Chondrocyte (in vitro differentiated cells): ENCODE measurements around the gene VPS8. TPM values are rescaled to one million over a fixed set of nuclear protein-coding genes. Genes with fewer than 3 reads are reported as not detected.

Experiments used
- DNase-seq: peaks from one replicate; pipeline ENCODE4 v3.0.0; 2021; ENCODE audit warnings: mixed read lengths, low spot score
- H3K27ac Mint-ChIP-seq: one replicate; pipeline ENCODE4 v1.8.0; 2021; ENCODE audit warnings: mild to moderate bottlenecking, moderate library complexity, mixed read lengths; ENCODE audit not compliant: unreplicated experiment
- H3K27me3 Mint-ChIP-seq: 2 replicates; pipeline ENCODE4 v1.8.0; 2021; ENCODE audit warnings: low read depth, mixed read lengths
- H3K36me3 Mint-ChIP-seq: 2 replicates; pipeline ENCODE4 v1.8.0; 2021; ENCODE audit warnings: low read depth, mixed read lengths
- H3K4me1 Mint-ChIP-seq: 2 replicates; pipeline ENCODE4 v1.8.0; 2021; ENCODE audit warnings: low read depth, mild to moderate bottlenecking, mixed read lengths
- H3K4me3 Mint-ChIP-seq: one replicate; pipeline ENCODE4 v1.8.0; 2021; ENCODE audit warnings: mild to moderate bottlenecking, moderate library complexity, mixed read lengths; ENCODE audit not compliant: unreplicated experiment
- H3K9me3 Mint-ChIP-seq: 2 replicates; pipeline ENCODE4 v1.8.0; 2021; ENCODE audit warnings: low read depth, mixed read lengths
- CTCF ChIP-seq: fragments of 200-600 bp; sonication (generic); IDR thresholded peaks from 2 replicates; pipeline ENCODE4 v1.5.0; 2021; ENCODE audit warnings: antibody characterized with exemption, mild to moderate bottlenecking, moderate library complexity
- total RNA-seq: library from RNA; stranded (reverse); gene quantifications from 3 replicates; pipeline ENCODE4 v1.2.1, GENCODE V29; 2021

VPS8 gene
- total RNA-seq, 1 donor from 2014 or later: 53.7 TPM

- no peaks in the 10 kb centered on the region for H3K9me3 Mint-ChIP-seq
- DNase-seq: no peak
- H3K27me3 Mint-ChIP-seq: no peaks in the 10 kb centered on the region
- H3K27ac Mint-ChIP-seq: no peak overlapping the region
- TF ChIP-seq CTCF: no peak
- peaks cover 27% of the 10 kb centered on the region for H3K36me3 Mint-ChIP-seq
- no peak overlapping the region for H3K4me3 Mint-ChIP-seq
- no peaks in the 10 kb centered on the region for H3K4me1 Mint-ChIP-seq
These were observed 234.6 kb downstream of the VPS8 start for GRCh38 chr3:185046603-185047002.

GRCh38 chr3:185049710-185050109, 237.7 kb downstream of the VPS8 start:
- Mint-ChIP-seq H3K4me1 (no peaks in the 10 kb centered on the region), H3K36me3 (peaks cover 48% of the 10 kb centered on the region), H3K4me3 (no peak overlapping the region), H3K27me3 (no peaks in the 10 kb centered on the region), H3K9me3 (no peaks in the 10 kb centered on the region), H3K27ac (no peak overlapping the region)
- TF ChIP-seq CTCF: no peak
- DNase-seq: no peak

- Mint-ChIP-seq H3K27me3 (no peaks in the 10 kb centered on the region), H3K4me1 (no peaks in the 10 kb centered on the region), H3K27ac (no peak overlapping the region), H3K9me3 (peaks cover 14% of the 10 kb centered on the region), H3K4me3 (no peak overlapping the region), H3K36me3 (peaks cover 63% of the 10 kb centered on the region)
- TF ChIP-seq CTCF: no peak
- DNase-seq: no peak
These were observed 239.8 kb downstream of the VPS8 start for GRCh38 chr3:185051801-185052200.

GRCh38 chr3:185052631-185053030, 240.7 kb downstream of the VPS8 start:
- no peak for TF ChIP-seq CTCF
- DNase-seq: no peak
- Mint-ChIP-seq H3K36me3 (peaks cover 69% of the 10 kb centered on the region), H3K9me3 (peaks cover 22% of the 10 kb centered on the region), H3K27ac (no peak overlapping the region), H3K27me3 (no peaks in the 10 kb centered on the region), H3K4me1 (no peaks in the 10 kb centered on the region), H3K4me3 (no peak overlapping the region)

GRCh38 chr3:185056908-185057307, 244.9 kb downstream of the VPS8 start:
- Mint-ChIP-seq H3K36me3 (peaks cover 47% of the 10 kb centered on the region), H3K9me3 (peaks cover 42% of the 10 kb centered on the region), H3K4me1 (no peaks in the 10 kb centered on the region)

More at GRCh38 chr3:185056908-185057307, 244.9 kb downstream of the VPS8 start:
- no peak overlapping the region for H3K27ac Mint-ChIP-seq
- DNase-seq: no peak
- H3K4me3 Mint-ChIP-seq: no peak overlapping the region
- H3K27me3 Mint-ChIP-seq: no peaks in the 10 kb centered on the region
- TF ChIP-seq CTCF: no peak
